Hippocampal formation (tissue), 2 donors: ENCODE measurements around the gene HIVEP3.

ENCODE experiments used
- DNase-seq, 2 donors: peaks; one replicate each; lab custom pipeline; 2025; lab: John Stamatoyannopoulos, UW

The HIVEP3 gene

DNA sequence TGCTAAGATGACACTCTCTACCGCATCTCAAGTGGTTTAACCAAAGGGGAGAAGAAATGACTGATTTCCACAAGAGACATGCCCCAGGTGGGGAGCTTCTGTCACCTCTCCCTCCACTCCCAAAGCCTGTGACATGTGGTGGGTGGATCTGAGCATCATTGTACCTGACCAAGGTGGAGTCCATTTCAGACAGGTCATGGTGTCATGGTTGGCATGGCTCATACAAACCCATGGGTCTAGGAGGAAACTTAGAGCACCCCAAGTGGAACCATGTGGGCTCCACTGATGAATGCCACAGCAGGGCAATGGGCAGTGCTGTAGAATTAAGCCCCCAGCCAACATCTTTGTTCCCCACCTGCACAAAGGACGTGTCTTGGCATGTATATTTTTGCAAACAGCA, 302.7 kb downstream of the HIVEP3 start:
- no peak for DNase-seq

DNA sequence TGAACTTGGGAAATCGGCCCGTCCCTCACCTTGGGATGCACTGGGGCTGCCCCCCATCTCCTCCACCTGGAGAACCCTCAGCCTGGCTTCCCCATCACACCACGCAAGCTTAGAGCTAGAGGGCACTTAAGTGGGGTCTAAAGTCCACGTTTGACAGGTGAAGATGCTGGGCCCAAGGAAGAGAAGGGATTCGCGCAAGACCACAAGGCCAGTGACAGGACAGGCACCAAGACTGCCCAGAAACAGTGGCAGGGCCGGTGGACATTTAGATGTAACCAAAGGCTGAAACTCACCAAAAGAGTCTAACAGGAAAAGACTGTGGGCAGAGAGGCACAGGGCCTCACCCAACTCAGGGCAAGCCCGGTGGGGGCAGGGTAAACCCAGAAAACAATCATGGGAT, 303.4 kb downstream of the HIVEP3 start:
- DNase-seq = no peak

DNA sequence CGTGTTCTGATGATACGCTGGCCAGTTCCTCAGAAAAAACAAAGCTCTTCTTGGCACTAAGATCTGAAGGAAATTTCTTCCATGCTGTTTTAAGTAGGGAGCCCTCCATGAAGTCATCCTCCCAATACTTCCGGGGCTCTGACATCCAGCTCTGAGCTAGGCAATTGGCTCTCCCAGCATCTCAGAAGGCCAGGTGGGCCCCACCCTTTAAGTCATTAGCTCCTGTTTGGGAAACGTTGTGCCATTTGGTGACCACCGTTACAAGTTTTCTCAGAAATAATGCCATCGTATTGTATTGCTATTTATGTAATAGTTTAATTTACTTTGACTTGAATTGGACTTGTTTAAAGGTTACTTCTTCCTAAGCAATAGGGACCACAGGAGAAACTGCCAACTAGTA, 303.9 kb downstream of the HIVEP3 start:
- no peak for DNase-seq

DNA sequence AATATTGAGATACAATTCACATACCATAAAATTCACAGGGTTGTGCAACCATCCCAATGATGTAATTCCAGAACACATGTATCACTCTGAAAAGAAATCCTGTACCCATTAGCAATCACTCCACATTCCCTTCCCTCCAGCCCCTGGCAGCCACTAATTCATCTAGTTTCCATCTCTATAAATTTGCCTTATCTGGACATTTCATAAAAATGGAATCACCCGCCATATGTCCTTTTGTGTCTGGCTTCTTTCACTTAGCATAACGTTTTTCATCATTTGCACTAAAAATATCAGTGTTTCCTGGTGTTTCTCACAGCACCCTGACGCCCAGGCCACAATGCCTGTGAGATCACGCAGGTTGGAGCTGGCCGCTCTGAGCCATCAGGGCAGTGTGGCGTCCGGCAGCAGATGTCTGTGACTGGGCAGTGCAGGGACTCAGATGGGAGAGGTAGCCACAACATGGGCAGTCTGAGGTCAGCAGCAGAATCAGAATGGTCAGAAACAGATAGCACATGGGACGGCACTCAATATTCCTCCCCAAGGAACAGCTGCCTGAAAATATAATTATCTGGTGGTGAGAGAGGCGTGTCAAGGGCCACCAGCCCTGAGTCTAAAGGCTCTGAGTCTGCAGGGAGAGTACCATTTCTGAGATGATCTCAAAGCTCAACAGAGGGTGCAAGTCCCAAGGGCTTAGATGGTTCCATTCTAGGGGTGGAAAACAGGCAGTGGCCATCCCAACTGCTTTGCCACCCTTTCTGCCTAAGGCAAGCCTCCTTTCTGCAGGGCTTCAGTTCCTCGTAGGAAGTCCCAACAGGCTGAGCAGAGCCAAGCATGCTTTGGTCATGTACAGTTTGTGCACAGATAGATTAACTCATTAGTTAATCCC, 304.8 kb downstream of the HIVEP3 start:
- no peak for DNase-seq

DNA sequence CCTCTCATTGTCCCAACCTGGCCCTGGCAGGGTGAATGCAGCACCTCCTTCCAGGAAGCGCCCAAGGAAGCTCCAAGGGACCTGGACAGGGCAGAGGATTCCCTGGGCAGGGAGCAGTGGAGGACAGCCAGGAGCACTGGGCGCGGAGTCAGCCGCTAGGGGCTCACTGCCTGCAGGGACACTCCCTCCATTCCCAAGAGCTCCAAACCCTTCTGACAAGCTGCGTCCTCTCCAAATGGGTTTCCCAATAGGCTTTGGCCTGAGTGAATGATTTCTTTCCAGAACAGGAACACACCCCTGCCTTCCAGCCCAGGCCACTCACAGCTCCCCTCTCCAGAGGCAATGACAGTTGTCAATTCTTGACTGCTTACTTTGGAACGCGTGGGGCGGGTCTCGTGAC, 305.8 kb downstream of the HIVEP3 start:
- DNase-seq = no peak

DNA sequence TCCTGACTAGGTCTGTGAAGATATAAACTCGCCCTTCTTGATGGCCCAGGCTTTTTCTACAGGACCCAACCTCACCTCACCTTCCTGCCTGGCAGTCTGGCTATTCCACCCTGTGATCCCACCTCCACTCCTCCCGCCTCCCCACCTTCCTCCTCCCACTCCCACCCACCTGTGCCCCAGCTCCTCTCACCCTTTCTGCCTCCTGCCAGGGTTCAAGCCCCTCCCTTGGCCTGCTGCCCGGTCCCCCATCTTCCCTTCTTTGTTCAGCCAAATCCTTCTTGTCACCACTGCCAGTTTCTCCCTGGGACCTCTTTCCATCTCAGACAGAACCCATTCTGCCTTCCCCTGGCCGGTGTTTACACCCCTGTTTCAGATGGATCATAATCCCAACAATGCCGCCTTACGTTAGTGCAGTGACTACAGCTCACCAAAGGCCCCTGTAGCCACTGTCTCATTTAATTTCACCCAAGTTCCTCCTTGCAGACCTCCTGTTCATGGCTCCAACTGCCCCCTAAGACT, 306.7 kb downstream of the HIVEP3 start:
- no peak for DNase-seq

DNA sequence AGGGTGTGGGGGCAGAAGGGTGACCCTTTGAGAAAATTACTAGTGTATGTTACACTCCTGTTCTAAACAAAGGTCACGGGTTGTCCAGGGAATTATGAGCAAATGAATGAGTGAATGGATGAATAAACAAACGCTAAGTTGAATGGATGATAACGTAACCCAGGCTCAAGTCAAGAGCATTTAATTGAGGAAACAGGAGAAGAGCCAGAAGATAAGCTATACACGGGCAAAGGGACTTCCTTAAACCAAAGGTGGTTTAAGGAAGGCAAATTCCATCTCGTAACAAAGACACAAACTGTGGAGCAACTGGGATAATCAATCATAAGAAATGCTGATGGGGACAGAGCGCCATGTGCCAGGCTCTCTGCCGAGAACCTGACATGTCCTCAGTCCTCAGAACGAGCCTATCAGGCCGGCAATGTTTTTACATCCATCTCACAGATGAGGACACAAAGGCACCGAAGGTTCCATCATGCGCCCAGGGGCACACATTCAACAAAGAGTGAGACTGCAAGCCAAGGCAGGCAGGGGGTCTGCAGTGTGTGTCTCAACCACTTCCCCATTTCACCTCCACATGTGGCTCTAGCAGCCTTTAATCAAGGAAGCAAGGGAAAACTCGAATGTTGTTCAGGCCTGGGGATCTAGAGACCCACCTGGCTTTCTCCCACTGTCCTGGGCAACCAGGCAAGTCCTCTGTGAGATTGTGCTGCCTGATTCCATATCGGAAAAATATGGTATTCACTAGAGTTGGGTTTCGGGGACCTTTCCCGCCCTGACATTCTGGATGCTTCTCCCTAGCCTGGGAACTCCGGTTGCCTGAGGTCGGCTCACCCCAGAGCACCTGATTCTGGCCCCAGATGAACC, 307.4 kb downstream of the HIVEP3 start:
- no peak for DNase-seq

DNA sequence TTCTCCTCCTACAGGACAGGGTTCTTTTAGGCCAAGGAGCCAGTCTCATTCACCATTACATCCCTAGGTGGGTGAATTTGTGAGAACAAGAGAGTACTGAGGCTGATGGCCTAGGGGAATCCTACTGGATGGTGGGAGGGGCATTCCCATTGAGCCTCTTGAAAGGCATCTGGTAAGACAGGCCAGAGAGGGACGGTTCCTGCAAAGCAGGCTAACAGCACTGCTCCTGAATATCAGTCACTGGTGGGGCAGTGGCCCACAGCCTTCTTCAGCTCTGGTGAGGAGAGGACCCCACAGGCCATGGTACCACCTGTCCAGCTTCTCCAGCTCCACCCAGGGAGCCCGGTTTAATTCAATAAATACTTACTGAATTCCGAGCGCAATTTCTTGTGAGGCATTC, 308.4 kb downstream of the HIVEP3 start:
- no peak for DNase-seq

DNA sequence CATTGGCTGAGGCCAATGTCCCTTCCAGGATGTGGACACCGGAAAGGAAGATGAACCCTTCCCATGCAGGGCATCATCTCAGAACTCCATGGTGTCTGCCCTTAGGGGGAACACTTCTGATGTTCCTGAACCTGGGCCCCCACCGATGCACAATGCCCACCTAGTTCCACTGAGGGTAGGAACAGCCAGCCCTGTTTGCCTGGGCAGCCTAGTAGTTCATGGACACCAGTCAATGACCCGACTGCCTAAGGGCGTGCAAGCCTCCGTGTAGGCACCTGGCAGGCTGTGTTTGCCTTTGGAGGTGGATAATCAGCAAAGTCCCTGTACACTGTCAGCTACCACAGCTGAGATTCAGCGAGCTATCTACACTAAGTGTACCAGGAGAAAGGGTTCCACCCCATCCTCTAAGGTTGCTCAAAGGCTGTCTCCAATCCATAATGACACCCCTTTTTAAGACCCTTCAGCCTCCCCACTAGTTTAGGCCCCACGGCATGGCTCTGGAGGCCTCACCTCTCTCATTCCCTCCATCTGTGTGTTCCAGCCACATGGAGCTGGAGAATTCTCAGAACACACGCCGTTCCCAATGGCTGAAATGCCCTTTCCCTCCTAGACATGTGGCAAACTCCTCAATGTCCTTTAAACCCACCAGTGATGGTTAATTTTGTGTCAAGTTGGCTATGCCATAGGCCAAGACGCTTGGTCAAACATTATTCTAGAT, 309.4 kb downstream of the HIVEP3 start:
- no peak for DNase-seq

DNA sequence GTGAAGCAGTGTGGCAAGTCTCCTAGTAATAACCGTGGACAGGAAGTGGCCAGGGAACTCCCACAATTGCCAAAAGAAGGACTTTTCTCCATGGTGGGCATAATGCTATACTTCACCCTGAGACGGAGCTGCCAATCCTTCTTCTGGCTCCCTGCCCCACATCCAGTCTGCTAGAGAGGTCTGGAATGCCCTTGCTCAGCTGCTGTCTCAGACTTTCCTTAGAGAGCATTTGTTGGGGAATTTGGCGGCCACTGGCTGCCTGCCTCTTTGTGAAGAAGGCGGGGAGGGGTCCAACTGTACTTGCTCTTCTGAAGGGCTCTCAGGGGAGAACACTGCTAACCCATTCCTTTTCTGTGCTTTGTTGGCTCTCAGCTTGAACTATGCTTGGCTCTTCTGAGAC, 310.5 kb downstream of the HIVEP3 start:
- DNase-seq = no peak

DNA sequence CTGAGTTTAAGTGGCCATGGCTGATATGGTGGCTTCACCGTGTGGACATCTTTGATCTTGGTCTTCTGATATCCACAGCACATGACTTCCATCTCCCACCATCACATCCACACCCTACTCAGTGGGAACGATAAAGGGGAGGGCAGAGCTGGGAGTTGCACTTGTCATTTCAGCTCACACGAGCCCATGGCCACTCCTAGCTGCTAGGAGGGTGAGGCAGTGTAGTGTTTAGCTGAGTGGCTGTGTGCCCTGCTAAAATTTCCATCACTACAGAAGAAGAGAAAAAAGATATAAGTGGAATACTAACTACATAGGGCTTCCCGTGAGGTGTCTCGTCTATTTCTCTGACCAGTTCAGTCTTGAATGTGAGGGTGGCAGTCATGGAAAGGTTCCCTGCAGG, 310.9 kb downstream of the HIVEP3 start:
- DNase-seq = no peak

DNA sequence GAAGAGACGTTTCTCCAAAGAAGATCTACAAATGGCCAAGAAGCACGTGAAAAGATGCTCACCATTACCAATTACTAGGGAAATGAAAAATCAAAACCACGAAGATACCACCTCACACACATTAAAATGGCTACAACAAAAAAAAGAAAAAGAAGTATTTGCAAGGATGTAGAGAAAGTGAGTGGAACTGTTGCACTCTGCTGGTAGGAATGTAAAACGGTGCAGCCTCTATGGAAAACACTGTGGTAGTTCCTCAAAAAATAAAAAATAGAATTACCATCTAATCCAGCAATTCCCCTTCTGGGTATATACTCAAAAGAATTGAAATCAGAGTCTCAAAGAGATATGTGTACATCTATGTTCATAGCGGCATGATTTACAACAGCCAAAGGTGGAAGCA, 318.8 kb downstream of the HIVEP3 start:
- no peak for DNase-seq

DNA sequence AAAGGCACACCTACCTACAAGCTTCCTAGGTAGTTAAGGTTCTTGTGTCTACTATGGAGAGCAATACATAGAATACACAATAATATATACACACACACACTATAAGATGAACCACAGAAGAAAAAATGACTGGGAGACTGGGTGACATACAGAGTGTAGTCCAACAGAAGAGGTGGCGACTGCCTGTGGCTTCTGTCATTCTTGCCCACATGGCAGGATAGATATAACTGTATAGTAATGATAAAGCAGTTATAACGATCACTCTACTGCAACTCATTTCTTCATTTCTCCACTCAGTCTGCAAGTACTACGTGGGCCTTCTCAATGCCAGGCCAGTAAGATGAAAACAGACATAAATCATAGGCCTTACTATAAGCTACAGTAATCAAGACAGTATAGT, 320.4 kb downstream of the HIVEP3 start:
- DNase-seq = no peak

DNA sequence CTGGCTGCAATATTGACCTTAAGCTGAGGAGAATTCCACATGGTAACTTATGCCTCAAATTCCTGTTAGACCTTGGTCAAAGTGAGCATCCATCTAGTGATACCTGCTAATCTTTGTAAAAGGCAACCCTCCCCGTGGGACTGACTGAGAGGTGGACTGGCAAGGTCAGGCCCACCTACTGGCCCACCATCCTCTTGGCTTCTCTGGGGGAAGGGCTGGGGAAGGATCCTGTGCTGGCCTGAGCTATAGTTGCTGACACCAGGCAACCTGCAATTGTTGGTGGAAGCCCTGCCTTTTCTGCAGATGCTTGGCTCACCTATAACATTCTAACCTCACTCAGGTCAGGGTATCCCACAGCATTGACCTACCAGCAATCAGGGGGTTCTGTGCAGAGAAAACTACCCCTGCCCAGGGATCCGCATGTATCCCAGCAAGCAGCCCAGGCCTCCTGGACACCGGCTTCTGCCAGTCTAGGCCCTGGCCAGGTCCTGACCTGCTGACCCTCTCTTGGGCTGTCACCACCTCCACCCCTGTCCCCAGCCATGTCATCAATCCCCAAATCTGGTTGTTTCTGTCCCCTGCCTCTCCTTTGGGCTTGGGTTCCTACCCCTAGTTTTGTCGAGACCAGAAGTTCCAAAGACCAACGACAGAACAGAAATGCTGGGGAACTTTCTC, 326.1 kb downstream of the HIVEP3 start:
- DNase-seq = no peak

DNA sequence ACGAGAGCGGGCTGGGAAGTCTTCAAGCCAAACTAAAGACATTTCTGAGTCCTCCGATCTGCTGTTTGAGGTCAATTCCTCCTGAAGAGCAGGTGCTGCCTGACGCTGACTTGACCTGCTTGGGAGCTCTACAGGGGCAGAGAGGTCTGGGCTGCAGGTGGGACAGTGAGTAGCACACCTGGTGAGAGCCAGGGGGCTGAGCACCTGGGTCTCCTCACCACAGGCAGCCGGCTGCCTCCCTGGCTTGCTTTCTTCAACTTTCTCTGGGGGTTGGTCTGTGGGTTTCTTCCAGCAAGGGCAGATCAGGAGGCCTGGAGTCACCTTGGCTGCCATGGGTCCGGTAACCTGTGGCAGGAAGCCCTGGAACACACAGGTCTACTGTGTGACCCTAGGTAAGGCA, 326.8 kb downstream of the HIVEP3 start:
- no peak for DNase-seq

DNA sequence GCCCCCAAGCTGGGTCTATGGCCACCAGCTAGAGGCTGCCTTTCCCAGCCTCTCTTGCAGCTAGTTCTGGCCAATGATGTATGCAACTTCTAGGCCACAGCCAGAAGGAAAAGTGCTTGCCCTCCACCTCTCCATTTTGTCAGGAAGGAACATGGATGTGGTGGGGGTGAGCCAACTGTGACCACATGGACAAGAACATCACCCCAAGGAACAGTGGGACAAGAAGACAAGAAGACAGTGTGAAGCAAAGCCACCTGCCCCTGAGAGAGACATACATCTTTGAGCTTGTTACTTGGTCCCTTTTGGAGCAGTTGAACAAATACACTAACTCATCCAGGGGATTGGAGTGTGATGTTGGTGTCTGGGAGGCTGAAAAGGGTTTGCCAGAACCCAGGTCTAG, 328.4 kb downstream of the HIVEP3 start:
- no peak for DNase-seq

DNA sequence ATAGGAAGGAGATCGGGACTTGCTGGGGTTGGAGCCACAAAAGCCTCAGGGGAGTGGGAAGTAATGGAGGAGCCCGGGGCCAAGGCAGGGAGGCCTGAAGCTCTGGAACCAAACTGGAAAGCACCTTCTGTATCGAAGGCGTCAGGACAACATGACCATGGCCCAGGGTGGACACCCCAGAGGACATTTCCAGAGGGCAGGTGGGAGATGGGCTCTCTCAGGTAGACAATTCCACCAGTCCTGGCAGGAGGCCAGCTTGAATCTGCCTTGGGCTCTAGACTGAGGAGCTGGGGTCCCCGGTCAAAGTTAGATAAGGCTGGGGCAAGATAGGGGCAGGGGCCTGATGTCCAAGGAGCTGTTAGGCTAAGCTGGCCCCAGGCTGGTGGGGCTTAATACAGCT, 329.3 kb downstream of the HIVEP3 start:
- no peak for DNase-seq

DNA sequence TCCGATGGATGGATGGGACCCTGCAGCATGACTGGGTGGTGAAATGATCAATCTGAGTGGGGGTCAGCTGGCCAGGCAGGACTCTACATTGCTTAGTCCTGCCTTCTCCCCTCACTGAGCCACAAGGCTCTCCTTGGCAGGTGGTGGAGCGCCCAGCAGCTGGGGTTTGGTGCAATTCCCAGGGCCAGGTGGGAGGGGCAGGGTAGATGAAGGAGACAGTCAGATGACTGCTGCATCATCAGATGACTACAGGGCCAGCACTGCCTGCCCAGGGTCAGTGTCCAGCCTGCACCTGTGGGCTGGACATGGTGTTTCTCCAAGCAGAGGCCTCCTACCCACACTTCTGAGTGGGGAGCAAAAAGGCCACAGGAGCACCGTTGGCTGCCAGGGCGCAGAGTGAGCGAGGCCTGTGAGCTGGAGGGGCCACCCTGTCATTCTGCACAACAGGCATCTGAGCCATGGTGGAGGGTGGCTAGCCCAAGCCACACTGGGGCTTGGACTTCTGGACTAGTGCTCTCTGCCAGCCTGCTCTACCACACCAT, 330.3 kb downstream of the HIVEP3 start:
- DNase-seq = no peak

DNA sequence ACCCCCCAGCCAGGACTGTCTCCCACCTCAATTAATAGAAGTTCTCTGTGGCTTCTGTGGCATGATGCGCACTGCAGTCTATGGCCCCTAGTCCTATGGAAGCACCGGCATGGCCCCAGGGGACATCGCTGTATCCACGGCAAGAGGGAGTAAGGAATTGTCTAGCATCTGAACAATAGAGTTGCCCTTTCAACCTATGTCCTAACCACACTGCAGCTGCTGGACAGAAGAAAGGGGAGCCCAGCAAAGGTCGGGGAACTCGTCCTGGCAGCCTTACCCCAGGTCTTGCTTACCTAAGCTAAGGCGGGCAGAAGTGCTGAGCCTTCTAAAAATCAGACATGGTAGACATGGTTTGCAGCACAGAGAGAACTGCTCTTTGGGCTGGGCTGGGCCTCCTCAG, 330.9 kb downstream of the HIVEP3 start:
- DNase-seq = no peak

DNA sequence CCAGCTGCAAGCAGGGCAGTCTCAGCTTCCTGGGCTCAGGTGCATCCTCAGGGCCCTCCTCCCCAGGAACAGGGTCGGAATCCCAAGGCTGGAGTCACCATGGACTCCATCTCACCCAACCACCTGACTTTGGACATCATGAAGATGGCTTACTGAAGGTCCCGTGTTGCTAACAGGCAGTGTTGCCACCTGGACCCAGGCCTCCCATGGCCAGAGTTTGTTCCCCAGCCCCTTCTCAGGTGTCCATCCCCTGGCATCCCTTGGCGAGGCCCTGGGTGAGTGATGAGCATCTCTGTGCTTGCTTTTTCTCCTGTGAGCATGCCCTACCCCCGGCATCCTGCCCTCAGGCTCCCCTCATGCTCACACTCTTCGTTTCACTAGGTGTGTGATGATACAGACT, 332.5 kb downstream of the HIVEP3 start:
- DNase-seq = no peak
